ENCODE measurements around the gene TNFAIP2.

Gene TNFAIP2

DNA sequence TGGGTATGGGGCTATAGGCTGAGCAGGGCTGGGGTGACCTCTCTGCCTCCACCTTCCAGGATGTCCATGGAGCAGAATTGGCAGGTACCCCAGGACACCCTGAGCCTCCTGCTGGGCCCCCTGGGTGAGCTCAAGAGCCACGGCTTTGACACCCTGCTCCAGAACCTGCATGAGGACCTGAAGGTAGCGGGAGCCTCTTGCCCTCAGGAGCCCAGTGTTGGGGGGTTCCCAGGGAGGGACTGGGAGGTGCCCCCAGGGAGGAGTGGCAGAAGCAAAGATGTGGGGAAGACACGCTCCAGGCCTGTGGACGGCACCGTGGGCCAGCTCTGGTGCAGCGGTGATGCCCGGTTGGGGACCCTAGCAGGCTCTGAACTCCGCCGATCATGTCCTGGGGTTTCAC, 8.3 kb downstream of the TNFAIP2 start:
- Mint-ChIP-seq H3K36me3 (no peaks in the 10 kb centered on the region), H3K27me3 (no peaks in the 10 kb centered on the region), H3K9me3 (ENCODE audit: low read depth) (no peaks in the 10 kb centered on the region), H3K4me1 (ENCODE audit: low read depth) (no peaks in the 10 kb centered on the region), H3K27ac (no peak overlapping the region), H3K4me3 (no peak overlapping the region)

DNA sequence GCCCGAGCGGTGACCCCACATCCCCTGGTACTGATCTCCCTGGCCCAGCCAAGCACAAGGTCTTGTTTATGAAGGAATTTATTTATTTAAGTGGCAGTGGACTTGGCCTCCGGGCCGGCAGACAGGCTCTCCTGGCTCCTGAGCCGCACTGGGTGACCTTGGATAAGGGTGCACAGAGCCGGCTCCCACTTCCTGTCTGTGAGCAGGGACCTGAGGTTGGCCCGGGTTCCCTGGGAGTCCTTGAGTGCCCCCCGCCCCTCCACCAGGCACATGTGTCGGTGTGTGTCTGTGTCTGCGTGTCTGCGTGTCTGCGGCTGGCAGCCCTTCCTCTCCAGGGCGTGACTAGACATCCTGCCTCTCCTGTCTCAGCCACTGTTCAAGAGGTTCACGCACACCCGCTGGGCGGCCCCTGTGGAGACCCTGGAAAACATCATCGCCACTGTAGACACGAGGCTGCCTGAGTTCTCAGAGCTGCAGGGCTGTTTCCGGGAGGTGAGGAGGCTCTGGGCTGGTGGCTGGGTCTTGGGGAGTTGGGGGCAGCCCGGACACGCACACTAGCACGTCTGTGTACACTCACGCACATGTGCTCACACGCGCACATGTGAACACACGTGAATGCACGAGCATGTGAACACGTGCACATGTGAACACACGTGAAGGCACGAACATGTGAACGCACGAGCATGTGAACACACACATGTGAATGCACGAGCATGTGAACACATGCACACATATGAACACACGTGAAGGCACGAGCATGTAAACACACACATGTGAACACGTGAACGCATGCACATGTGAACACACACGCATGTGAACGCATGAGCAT, 9.3 kb downstream of the TNFAIP2 start:
- no peaks in the 10 kb centered on the region for H3K27me3 Mint-ChIP-seq
- H3K36me3 Mint-ChIP-seq: no peaks in the 10 kb centered on the region
- no peak overlapping the region for H3K4me3 Mint-ChIP-seq
- no peaks in the 10 kb centered on the region for H3K9me3 Mint-ChIP-seq (ENCODE audit: low read depth)
- no peak overlapping the region for H3K27ac Mint-ChIP-seq
- no peaks in the 10 kb centered on the region for H3K4me1 Mint-ChIP-seq (ENCODE audit: low read depth)

- Mint-ChIP-seq H3K27me3 (no peaks in the 10 kb centered on the region), H3K4me3 (no peak overlapping the region), H3K4me1 (ENCODE audit: low read depth) (no peaks in the 10 kb centered on the region), H3K36me3 (no peaks in the 10 kb centered on the region), H3K27ac (no peak overlapping the region), H3K9me3 (ENCODE audit: low read depth) (no peaks in the 10 kb centered on the region)
These were observed 10.2 kb downstream of the TNFAIP2 start for GRCh38 chr14:103133210-103134140.

DNA sequence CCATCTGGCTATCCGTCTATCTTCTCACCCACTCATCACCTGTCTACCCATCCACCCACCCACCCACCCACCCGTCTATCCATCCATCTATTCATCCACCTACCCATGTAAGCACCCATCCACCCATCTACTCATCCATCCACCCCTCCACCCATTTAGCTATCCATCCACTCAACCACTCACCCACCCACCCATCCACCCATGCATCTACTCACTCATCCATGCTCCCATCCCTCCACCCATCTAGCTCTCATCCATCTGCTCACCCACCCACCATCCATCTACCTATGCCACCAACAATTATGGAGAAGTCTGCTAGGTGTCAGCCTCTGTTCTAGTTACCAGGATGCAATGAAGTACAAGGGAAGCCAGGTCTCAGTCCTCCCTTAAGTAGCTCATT, 11.1 kb downstream of the TNFAIP2 start:
- Mint-ChIP-seq H3K27ac (no peak overlapping the region), H3K27me3 (no peaks in the 10 kb centered on the region), H3K4me1 (ENCODE audit: low read depth) (no peaks in the 10 kb centered on the region), H3K4me3 (no peak overlapping the region), H3K9me3 (ENCODE audit: low read depth) (no peaks in the 10 kb centered on the region), H3K36me3 (no peaks in the 10 kb centered on the region)

DNA sequence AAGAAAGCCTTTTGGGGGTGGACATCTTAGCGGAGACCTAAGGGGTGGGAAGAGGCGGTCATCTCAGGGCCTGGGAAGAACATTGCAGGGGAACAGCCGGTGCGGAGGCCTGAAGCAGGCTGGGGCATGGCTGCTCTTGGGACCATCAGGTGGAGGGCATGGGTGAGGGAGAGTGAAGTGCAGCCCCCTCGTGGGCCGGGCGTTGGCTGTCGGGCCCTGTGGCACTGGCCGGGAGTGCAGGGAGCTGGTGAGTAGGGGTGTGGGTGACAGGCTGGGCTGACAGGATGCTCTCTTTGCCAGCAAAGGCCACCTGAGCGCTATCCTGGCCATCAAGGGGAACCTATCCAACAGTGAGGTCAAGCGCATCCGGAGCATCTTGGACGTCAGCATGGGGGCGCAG, 11.7 kb downstream of the TNFAIP2 start:
- no peaks in the 10 kb centered on the region for H3K36me3 Mint-ChIP-seq
- H3K27ac Mint-ChIP-seq: no peak overlapping the region
- H3K27me3 Mint-ChIP-seq: no peaks in the 10 kb centered on the region
- no peak overlapping the region for H3K4me3 Mint-ChIP-seq
- no peaks in the 10 kb centered on the region for H3K9me3 Mint-ChIP-seq (ENCODE audit: low read depth)
- H3K4me1 Mint-ChIP-seq (ENCODE audit: low read depth): no peaks in the 10 kb centered on the region

- no peak overlapping the region for H3K4me3 Mint-ChIP-seq
- no peak overlapping the region for H3K27ac Mint-ChIP-seq
- no peaks in the 10 kb centered on the region for H3K9me3 Mint-ChIP-seq (ENCODE audit: low read depth)
- peaks cover 2% of the 10 kb centered on the region for H3K4me1 Mint-ChIP-seq (ENCODE audit: low read depth)
- H3K36me3 Mint-ChIP-seq: no peaks in the 10 kb centered on the region
- peaks cover 3% of the 10 kb centered on the region for H3K27me3 Mint-ChIP-seq
These were observed 12.3 kb downstream of the TNFAIP2 start for GRCh38 chr14:103135333-103136260.

- Mint-ChIP-seq H3K9me3 (ENCODE audit: low read depth) (no peaks in the 10 kb centered on the region), H3K4me1 (ENCODE audit: low read depth) (peaks cover 4% of the 10 kb centered on the region), H3K4me3 (no peak overlapping the region), H3K27me3 (peaks cover 6% of the 10 kb centered on the region), H3K36me3 (no peaks in the 10 kb centered on the region), H3K27ac (no peak overlapping the region)
These were observed 13.4 kb downstream of the TNFAIP2 start for GRCh38 chr14:103136388-103137271.

DNA sequence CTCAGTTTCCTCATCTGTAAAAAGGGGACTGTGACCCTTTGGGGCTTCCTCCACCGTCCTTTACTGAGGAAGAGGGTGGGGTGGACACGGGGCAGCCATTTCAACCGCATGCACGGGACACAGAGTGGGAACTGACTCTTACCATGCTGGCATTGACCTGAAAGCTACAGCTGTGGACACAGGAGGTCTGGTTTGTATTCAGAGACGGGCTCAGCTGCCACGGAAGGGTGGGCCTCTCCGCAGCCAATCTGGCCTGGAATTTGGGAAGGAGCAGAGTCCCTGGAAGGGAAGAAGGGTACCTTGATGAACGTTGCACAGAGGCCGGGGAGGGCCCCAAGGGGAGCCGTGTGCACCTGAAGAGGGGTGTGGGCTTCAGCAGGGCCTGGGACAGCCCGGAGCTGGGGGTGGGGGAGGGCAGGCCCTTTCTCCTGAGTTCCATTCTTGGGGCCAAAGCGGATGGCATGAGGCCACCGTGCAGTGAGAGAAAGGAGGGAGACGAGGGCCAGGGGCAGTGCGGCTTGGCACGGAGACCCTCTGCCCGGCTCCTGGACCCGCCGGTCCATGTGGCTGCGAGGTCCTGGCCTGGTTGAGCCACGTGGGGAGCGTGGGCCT, 14.5 kb downstream of the TNFAIP2 start:
- Mint-ChIP-seq H3K36me3 (no peaks in the 10 kb centered on the region), H3K4me1 (ENCODE audit: low read depth) (peaks cover 4% of the 10 kb centered on the region), H3K27ac (no peak overlapping the region), H3K27me3 (peaks cover 14% of the 10 kb centered on the region), H3K9me3 (ENCODE audit: low read depth) (no peaks in the 10 kb centered on the region), H3K4me3 (no peak overlapping the region)

DNA sequence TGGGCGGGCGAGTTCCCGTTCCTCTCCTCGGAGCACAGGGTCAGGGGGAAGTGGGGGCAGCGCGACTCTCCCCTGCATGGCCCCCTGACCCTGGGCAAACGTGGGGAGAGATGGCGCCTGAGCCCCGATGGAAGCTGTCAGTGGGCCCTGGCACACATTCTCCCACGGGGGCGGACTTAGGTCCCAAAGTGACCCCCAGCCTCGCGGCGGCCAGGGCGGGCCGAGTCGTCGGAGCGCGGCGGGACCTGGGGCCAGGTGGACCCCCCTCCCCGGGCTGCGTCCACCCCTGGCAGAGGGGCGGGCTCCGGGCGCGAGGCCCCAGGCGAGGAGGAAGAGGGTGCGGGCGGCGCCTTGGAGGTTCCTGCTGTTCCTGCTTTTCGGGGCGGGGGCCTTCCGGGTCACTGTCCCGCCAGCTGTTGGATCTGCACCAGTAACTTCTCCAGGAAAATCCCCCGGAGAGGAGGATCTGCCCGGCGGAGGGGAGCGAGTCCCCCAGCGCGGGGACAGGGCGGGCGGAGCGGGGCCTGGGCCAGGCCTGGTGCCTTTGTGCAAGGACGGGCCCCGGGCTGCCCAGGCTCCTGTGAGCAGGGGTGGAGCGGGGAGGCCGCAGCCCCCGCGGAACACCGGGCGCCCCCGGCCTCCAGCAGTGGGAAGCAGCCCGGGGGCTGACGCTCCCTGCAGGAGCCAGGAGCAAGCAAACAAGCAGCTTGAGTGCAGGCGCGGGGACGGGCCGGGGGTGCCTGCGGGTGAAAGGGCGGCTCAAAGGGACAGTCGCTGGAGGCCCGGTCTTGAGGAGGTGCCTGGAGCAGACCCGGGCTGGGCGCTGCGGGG, 15.3 kb downstream of the TNFAIP2 start:
- H3K4me1 Mint-ChIP-seq (ENCODE audit: low read depth): peaks cover 4% of the 10 kb centered on the region
- no peak overlapping the region for H3K27ac Mint-ChIP-seq
- no peak overlapping the region for H3K4me3 Mint-ChIP-seq
- H3K36me3 Mint-ChIP-seq: no peaks in the 10 kb centered on the region
- peaks cover 17% of the 10 kb centered on the region for H3K27me3 Mint-ChIP-seq
- no peaks in the 10 kb centered on the region for H3K9me3 Mint-ChIP-seq (ENCODE audit: low read depth)

- Mint-ChIP-seq H3K9me3 (ENCODE audit: low read depth) (no peaks in the 10 kb centered on the region), H3K36me3 (no peaks in the 10 kb centered on the region), H3K4me3 (no peak overlapping the region), H3K4me1 (ENCODE audit: low read depth) (peaks cover 4% of the 10 kb centered on the region), H3K27ac (no peak overlapping the region), H3K27me3 (peaks cover 19% of the 10 kb centered on the region)
These were observed 16.1 kb downstream of the TNFAIP2 start for GRCh38 chr14:103139132-103140025.

DNA sequence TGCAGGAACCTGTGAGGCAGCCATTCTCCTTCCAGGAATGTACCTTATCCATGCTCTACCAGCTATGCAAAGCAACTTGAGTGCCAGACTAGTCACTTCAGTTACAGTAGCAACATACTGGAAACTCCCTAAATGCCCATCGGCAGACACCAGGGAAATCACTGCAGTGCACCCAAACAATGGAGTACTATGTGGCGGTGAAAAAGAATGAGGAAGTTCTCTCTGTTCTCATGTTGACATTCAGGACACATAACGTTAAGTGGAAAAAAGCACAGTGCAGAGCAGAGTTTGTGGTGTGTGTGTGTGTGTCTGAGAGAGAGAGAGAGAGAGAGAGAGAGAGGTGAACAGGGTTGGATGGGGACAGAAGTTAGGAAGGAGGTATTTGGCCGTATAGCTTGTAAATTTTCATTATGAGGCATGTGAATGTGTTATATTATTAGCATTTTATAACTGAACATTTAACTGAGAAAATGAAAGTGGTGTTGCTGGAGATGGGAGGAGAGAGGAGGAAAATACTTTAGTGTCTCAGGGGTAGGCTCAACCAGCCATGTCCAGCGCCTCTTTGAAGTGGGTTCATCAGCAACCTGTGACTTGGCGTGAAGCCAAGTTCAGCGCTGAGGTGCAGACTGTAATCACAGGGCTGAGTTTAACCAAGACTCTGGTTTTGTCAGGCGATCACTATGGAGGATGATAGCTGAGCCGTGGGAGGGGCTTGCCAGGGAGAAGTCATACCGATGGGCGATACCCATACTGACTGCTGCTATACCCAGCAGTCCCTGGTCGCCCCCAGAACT, 17.3 kb downstream of the TNFAIP2 start:
- Mint-ChIP-seq H3K4me3 (peak overlapping the region; percentile 18), H3K36me3 (no peaks in the 10 kb centered on the region), H3K9me3 (ENCODE audit: low read depth) (no peaks in the 10 kb centered on the region), H3K27me3 (peaks cover 20% of the 10 kb centered on the region), H3K27ac (no peak overlapping the region), H3K4me1 (ENCODE audit: low read depth) (peaks cover 4% of the 10 kb centered on the region)

Data from activated naive CD8-positive, alpha-beta T cell (primary cell).